HTERT RPE-1 (cell line): ENCODE measurements around the gene TMEM117.

ENCODE experiments used
- in situ Hi-C: fragments of 300-500 bp; cut with MboI; formaldehyde crosslinking; loops from 4 replicates; pipeline ENCODE4 v1.14.3; 2020; ENCODE audit warnings: low sequenced_read_pairs

Gene TMEM117

GRCh38 chr12:43835656-43836474 is at the start of gene TMEM117:
Gene TMEM117, plus strand, starts transcription at chr12:43836081.
- in situ Hi-C loops, result no loop called here

- in situ Hi-C loops, result no loop called here
These were observed 48.8 kb upstream of the TMEM117 start for GRCh38 chr12:43786899-43787693.

- in situ Hi-C loops, result no loop called here
These were observed 45.9 kb upstream of the TMEM117 start for GRCh38 chr12:43789941-43790340.

GRCh38 chr12:43795716-43796280 is 40.1 kb upstream of the TMEM117 start:
- in situ Hi-C loops, result no loop called here

- in situ Hi-C loops, result no loop called here
These were observed 38.2 kb upstream of the TMEM117 start for GRCh38 chr12:43797561-43798217.

GRCh38 chr12:43805149-43805859 is 30.6 kb upstream of the TMEM117 start:
- in situ Hi-C loops, result no loop called here

GRCh38 chr12:43805860-43806736 is 29.8 kb upstream of the TMEM117 start, which contains the start of gene TWF1:
Gene TWF1, minus strand, starts transcription at chr12:43806317. Its CDS starts 72 bp downstream, at chr12:43806245.
- in situ Hi-C loops, result no loop called here

GRCh38 chr12:43806737-43807072 is 29.2 kb upstream of the TMEM117 start:
- in situ Hi-C loops, result no loop called here

GRCh38 chr12:43807386-43807785 is 28.5 kb upstream of the TMEM117 start:
- in situ Hi-C loops, result no loop called here

GRCh38 chr12:43812057-43812456 is 23.8 kb upstream of the TMEM117 start:
- in situ Hi-C loops, result no loop called here

- in situ Hi-C loops, result no loop called here
These were observed 23.0 kb upstream of the TMEM117 start for GRCh38 chr12:43812926-43813325.

GRCh38 chr12:43815416-43815815 is 20.5 kb upstream of the TMEM117 start:
- in situ Hi-C loops, result no loop called here

- in situ Hi-C loops, result no loop called here
These were observed 19.7 kb upstream of the TMEM117 start for GRCh38 chr12:43816168-43816567.

GRCh38 chr12:43824207-43824775 is 11.6 kb upstream of the TMEM117 start:
- in situ Hi-C loops, result no loop called here

GRCh38 chr12:43826681-43827080 is 9.2 kb upstream of the TMEM117 start:
- in situ Hi-C loops, result no loop called here

- in situ Hi-C loops, result no loop called here
These were observed 8.8 kb upstream of the TMEM117 start for GRCh38 chr12:43827093-43827492.

- in situ Hi-C loops, result no loop called here
These were observed 3.3 kb upstream of the TMEM117 start for GRCh38 chr12:43832463-43833168.

GRCh38 chr12:43835264-43835655 is 621 bp upstream of the TMEM117 start:
- in situ Hi-C loops, result no loop called here
